Measurements from ENCODE around the gene ANKMY1.

- no peak for TF ChIP-seq CTCF (conservative IDR thresholded peaks at IDR 0.05)
- no peak for TF ChIP-seq EZH2 (IDR thresholded peaks at IDR 0.05; ENCODE audit: low read depth)
Measured at GRCh38 chr2:240462707-240463273, 95.0 kb downstream of the ANKMY1 start.
